ENCODE measurements around the gene RUNX2. TPM values are rescaled to one million over a fixed set of nuclear protein-coding genes. Genes with fewer than 3 reads are reported as not detected.

RUNX2 gene
- total RNA-seq, 2 experiments from 2014 or later: 8.0 to 9.3 TPM

DNA sequence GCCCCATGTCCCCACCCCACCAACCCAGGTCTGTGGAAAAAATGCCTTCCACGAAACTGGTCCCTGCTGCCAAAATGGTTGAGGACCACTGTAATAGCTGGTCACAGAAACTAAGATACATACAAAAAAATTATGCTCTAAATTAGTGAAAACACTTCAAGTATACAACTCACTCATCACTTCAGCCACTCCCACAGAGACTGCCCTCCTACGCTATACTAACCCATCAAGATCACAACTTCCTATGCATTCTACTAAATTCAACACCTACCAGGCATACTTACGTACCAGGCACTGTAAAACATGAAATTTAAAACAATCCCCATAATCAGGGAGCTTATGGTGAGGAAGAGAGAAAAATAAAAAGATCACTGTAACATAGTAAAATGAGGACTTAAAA lies 22.9 kb downstream of the RUNX2 start:
- ATAC-seq (no peak), DNase-seq (no peak)
- intact Hi-C loops (cut with micrococcal nuclease): no loop called here
- TF ChIP-seq, protein P1, sequence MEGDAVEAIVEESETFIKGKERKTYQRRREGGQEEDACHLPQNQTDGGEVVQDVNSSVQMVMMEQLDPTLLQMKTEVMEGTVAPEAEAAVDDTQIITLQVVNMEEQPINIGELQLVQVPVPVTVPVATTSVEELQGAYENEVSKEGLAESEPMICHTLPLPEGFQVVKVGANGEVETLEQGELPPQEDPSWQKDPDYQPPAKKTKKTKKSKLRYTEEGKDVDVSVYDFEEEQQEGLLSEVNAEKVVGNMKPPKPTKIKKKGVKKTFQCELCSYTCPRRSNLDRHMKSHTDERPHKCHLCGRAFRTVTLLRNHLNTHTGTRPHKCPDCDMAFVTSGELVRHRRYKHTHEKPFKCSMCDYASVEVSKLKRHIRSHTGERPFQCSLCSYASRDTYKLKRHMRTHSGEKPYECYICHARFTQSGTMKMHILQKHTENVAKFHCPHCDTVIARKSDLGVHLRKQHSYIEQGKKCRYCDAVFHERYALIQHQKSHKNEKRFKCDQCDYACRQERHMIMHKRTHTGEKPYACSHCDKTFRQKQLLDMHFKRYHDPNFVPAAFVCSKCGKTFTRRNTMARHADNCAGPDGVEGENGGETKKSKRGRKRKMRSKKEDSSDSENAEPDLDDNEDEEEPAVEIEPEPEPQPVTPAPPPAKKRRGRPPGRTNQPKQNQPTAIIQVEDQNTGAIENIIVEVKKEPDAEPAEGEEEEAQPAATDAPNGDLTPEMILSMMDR (IDR thresholded peaks at IDR 0.05): no peak
- Mint-ChIP-seq H3K27me3 (no peaks in the 10 kb centered on the region), H3K4me1 (ENCODE audit: low read depth) (peaks cover 17% of the 10 kb centered on the region), H3K4me3 (no peak overlapping the region), H3K9me3 (no peaks in the 10 kb centered on the region), H3K36me3 (ENCODE audit: low read depth) (peaks cover 20% of the 10 kb centered on the region), H3K27ac (no peak overlapping the region)
- ChIA-PET CTCF (interaction anchor here (1.0 to 1.4 kb wide), 4 partner anchors 12 to 874 kb away, joined by 3 read pairs; no protein-coding TSS in a partner anchor), POLR2A (interaction anchor here (0.8 kb wide), 1 partner anchor 27 kb away, joined by 3 read pairs; no protein-coding TSS in a partner anchor)

DNA sequence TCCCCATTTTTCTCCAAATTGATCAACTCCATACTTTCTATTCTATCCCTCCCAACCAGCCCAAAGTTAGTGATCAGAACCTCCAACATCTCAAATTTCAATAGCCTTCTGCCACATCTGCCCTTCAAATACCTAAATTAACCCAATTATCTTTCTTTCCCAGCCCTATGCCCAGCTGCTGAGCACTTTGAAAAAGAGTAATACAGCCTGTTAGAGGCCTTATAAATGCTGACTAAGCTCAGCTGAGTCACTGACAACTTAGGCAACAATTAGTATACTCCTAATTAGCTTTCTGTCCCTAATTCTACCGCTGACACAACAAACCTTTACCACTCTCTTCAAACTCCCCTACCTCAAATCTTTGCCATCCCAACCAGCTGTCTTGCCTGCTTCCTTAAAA lies 23.5 kb downstream of the RUNX2 start:
- Mint-ChIP-seq H3K4me1 (ENCODE audit: low read depth) (peaks cover 17% of the 10 kb centered on the region), H3K4me3 (no peak overlapping the region), H3K27ac (no peak overlapping the region), H3K27me3 (no peaks in the 10 kb centered on the region), H3K9me3 (no peaks in the 10 kb centered on the region), H3K36me3 (ENCODE audit: low read depth) (peaks cover 20% of the 10 kb centered on the region)
- intact Hi-C loops (cut with micrococcal nuclease): no loop called here
- ATAC-seq (no peak), DNase-seq (no peak)
- POLR2A ChIA-PET: interaction anchor here (0.8 kb wide), 1 partner anchor 28 kb away, joined by 3 read pairs; no protein-coding TSS in a partner anchor
- TF ChIP-seq, protein P1 (IDR thresholded peaks at IDR 0.05): no peak
- CTCF ChIA-PET: interaction anchor here (1.0 to 1.4 kb wide), 3 partner anchors 13 to 874 kb away, joined by 3 read pairs; no protein-coding TSS in a partner anchor

DNA sequence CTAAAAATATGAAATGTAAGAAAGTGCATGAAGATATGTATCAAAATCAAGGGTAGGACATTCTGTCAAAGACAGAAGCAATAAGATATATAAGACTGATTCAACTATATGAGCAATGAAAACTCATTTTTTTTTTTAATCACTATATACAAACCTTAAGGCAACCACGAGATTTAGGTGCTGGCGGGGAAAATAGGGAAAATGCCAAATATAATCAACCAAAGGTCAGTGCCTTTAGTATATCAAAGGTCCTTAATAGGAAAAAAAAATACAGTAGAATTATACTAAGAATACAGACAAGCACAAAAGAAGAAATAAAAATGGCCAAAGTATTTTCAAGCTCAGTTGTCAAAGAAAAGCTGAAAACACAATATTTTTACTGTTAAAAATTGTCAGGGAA lies 25.5 kb downstream of the RUNX2 start:
- no peak overlapping the region for H3K4me3 Mint-ChIP-seq
- intact Hi-C loops (cut with micrococcal nuclease): no loop called here
- DNase-seq (no peak), ATAC-seq (no peak)
- TF ChIP-seq, protein P1 (IDR thresholded peaks at IDR 0.05): no peak
- peaks cover 21% of the 10 kb centered on the region for H3K36me3 Mint-ChIP-seq (ENCODE audit: low read depth)
- POLR2A ChIA-PET: no interaction called here
- CTCF ChIA-PET: no interaction called here
- H3K27me3 Mint-ChIP-seq: no peaks in the 10 kb centered on the region
- no peak overlapping the region for H3K27ac Mint-ChIP-seq
- H3K9me3 Mint-ChIP-seq: no peaks in the 10 kb centered on the region
- peaks cover 17% of the 10 kb centered on the region for H3K4me1 Mint-ChIP-seq (ENCODE audit: low read depth)

DNA sequence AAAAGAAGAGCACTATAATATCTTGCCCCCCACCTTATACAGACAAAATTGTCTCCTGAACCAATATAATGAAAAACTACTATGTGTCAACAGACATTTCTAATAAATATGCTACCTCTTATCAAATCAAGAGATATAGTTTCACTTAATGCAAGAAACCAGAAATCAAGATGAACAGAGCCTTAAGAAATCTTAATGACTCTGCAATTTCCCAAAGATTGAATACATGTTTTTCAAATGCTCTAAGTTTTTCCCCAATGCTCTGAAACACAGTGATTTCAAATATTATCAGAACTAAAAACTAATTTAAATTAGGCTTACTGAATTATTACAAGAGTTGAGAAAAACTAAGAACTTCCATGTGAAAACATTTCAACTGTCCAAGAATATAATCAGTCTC lies 36.3 kb downstream of the RUNX2 start:
- Mint-ChIP-seq H3K27me3 (no peaks in the 10 kb centered on the region), H3K9me3 (no peaks in the 10 kb centered on the region), H3K36me3 (ENCODE audit: low read depth) (peaks cover 25% of the 10 kb centered on the region), H3K27ac (no peak overlapping the region), H3K4me1 (ENCODE audit: low read depth) (peaks cover 23% of the 10 kb centered on the region), H3K4me3 (no peak overlapping the region)
- intact Hi-C loops (cut with micrococcal nuclease): no loop called here
- ATAC-seq: no peak
- ChIA-PET POLR2A (interaction anchor here (1.7 kb wide), 1 partner anchor 13 kb away, joined by 5 read pairs; no protein-coding TSS in a partner anchor), CTCF (no interaction called here)
- no peak for DNase-seq
- TF ChIP-seq, protein P1 (IDR thresholded peaks at IDR 0.05): no peak

DNA sequence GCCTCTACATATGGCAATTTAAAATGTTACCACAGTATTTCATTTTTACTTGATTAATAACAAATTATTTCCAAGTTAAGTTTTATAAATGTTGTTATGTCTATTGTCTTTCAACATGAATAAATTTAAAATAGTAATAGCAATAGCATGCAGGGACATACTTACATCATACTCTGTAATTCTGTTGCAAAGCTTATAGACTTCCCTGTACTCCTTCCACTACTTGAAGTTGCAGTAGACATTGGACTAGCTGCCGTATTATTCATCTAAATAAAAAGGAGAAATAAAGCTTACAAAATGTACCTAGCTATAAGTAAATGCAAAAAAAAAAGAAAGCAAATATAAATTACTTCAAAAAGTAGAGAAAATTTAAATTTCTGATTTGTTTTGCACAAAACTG lies 36.9 kb downstream of the RUNX2 start:
- peaks cover 25% of the 10 kb centered on the region for H3K4me1 Mint-ChIP-seq (ENCODE audit: low read depth)
- H3K27me3 Mint-ChIP-seq: no peaks in the 10 kb centered on the region
- no peaks in the 10 kb centered on the region for H3K9me3 Mint-ChIP-seq
- ChIA-PET POLR2A (no interaction called here), CTCF (no interaction called here)
- ATAC-seq (no peak), DNase-seq (no peak)
- H3K36me3 Mint-ChIP-seq (ENCODE audit: low read depth): peaks cover 26% of the 10 kb centered on the region
- TF ChIP-seq, protein P1 (IDR thresholded peaks at IDR 0.05): no peak
- H3K27ac Mint-ChIP-seq: no peak overlapping the region
- intact Hi-C loops (cut with micrococcal nuclease): no loop called here
- H3K4me3 Mint-ChIP-seq: no peak overlapping the region
